Activated CD8-positive, alpha-beta memory T cell treated with anti-CD3 and anti-CD28 coated beads for 36 hours (primary cell): Measurements from ENCODE around the gene TAAR8. TPM values are rescaled to one million over a fixed set of nuclear protein-coding genes. Genes with fewer than 3 reads are reported as not detected.

Experiments used
- CTCF ChIA-PET: fragments of 350-600 bp; sonication (Branson Sonifier 250); formaldehyde crosslinking; loops from one replicate; lab custom pipeline; 2021; ENCODE audit warnings: antibody characterized with exemption; lab: Charles Lee
- POLR2A ChIA-PET: fragments of 350-600 bp; sonication (Branson Sonifier 250); formaldehyde crosslinking; loops from one replicate; lab custom pipeline; 2021; ENCODE audit warnings: antibody characterized with exemption; lab: Charles Lee
- total RNA-seq, 2 experiments: library from RNA; stranded (reverse); gene quantifications; one replicate each; pipeline ENCODE4 v1.2.3, GENCODE V29; 2021

Gene TAAR8, protein sequence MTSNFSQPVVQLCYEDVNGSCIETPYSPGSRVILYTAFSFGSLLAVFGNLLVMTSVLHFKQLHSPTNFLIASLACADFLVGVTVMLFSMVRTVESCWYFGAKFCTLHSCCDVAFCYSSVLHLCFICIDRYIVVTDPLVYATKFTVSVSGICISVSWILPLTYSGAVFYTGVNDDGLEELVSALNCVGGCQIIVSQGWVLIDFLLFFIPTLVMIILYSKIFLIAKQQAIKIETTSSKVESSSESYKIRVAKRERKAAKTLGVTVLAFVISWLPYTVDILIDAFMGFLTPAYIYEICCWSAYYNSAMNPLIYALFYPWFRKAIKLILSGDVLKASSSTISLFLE
- total RNA-seq = not detected

DNA sequence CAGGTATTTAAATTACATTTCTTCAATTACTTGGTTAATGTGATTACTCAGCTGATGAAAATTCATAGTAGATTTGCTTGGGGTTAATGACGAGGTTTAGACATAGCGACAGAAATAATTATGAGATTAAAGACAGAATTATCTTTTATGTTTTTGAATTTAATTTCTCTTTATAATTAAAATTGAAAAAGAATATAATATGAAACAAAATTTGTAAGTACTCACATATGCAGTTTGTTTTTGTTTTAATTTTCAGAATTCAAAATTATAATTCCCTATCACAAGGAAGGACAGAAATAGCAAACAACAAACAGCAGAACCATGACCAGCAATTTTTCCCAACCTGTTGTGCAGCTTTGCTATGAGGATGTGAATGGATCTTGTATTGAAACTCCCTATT, at the start of gene TAAR8:
TAAR8 (plus strand) TSS at position 301 of the 400 bp plus-strand sequence; CDS start at position 322, 21 bp downstream.
- CTCF ChIA-PET = no interaction called here
- POLR2A ChIA-PET = no interaction called here

DNA sequence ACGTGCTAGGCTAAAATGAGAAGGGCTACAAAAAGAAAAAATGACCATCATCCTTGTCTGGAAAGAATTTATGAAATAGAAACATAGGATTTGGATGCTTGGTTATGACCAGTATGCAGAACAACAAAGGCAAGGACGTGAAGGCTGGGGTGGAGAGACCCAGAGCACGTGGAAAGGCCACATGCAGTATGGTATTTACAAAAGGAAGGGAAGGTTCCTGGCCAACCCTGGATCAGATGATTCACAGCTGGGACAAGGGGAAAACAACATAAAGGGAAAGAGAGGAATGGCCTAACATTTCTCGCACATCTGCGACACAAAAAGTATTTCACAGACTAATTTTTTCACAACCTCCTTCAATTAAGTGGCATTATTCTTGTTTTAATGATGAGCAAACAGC, 47.7 kb upstream of the TAAR8 start:
- CTCF ChIA-PET = no interaction called here

DNA sequence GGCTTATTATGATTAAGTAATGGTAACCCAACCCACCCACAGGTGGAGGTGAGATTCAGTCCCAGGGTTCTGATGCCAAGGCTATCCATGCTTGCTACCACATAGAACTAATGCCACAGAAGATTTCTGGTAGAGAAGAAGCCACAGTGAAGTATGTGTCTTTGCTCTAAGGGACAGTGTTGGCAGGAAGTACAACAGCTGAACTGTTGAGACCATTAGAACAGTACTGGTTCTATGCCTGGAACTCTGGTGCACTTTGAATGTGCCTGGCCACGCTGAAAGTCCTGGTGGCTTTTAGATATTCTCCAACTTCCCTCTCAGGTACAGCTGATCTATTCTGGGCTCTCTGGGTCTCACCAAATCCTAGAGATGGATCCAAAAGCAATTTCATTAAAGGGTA, 47.3 kb upstream of the TAAR8 start:
- POLR2A ChIA-PET = no interaction called here
- CTCF ChIA-PET = no interaction called here

More for the DNA sequence above, 47.7 kb upstream of the TAAR8 start:
- POLR2A ChIA-PET = no interaction called here

DNA sequence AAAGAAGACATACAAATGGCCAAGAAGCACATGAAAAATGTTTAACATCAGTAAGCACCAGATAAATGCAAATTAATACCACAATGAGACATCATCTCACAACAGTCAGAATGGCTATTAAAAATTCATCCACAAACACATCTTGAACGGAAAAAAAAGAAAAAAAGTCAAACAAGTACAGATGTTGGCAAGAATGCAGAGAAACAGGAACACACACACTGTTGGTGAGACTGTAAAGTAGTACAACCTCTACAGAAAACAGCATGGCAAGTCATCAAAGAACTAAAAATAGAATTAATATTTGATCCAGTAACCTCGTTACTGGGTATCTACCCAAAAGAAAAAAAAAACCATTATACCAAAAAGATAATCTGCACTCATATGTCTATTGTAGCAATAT, 46.0 kb upstream of the TAAR8 start:
- ChIA-PET POLR2A (no interaction called here), CTCF (no interaction called here)

DNA sequence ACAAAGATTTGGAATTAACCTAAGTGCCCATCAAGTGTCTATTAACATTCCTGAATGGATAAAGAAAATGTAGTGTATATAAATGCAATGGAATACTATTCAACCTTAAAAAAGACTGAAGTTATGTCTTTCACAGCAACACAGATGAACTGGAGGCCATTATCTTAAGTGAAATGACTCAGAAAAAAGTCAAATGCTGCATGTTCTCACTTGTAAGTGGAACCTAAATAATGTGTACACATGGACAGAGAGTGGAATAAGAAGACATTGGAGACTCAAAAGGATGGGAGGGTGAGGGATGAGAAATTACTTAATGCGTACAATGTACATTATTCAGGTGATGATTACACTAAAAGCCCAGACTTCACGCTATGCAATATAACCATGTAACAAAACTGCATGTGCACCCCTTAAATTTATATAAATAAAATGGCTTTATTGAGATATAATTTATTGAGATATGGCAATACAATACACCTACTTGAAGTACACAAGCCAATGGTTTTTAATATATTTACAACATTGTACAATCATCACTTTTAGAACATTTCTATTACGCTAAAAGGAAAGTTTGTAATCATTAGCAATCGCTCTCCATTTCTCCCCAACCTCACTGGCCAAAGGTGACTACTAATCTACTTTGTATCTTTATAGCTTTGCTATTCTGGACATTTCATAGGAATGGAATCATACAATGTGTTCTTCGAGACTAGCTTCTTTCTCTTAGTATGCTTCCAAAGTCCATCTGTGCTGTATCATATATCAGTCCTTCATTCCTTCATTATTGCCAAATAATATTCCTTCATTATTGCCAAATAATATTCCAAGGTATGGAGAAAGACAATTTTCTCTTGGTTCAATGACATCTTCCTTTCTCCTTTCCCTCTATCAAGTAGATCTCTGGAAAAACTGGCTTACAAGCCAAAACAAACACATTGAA, 45.3 kb upstream of the TAAR8 start:
- ChIA-PET CTCF (interaction anchor here (0.9 kb wide), 1 partner anchor 227 kb away, joined by 3 read pairs; no protein-coding TSS in a partner anchor), POLR2A (no interaction called here)

DNA sequence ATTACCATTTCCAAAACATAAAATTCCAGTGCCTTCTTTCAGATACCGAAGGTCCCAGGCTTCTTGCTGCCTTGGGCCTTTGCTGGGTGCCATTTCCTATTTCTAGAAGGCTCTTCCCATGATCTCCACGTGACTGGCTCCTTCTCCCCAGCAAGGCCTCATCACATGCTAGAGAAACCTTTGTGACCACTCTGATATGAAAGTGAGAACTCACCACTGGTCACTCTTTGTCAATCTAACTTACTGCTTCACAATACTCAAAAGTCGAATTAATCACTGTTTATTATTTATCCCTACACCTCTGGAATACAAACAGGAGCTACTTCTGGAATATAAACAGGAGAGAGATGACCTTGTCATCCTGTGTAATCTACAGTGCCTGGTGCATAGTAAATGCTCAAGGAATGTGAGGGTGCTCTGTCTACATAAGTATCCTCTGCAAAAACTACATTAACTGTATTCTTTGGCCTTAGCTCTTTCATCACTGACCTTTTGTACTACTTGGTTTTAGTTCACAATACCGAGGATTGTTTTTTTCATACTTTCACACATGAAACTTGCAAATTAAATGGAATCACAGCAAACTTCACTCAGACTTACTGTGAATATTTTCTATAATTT, 41.2 kb upstream of the TAAR8 start:
- ChIA-PET CTCF (no interaction called here), POLR2A (no interaction called here)

DNA sequence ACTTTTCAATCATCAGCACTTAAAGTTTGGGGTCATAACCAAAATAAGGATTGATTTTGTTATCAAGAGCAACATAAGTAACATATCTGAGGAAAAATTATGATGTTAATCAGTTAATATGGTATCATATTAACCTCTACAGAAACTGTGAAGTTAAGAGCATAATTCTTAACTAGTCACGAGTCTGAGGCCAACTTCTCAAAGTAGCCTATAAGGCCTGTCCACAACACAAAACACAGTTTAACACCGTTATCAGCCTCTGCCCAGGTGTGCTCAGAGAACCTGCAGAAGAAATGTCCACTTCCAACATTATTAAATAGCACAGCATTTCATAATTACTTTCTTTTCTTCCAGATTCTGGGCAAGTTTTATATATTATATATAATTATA, 40.6 kb upstream of the TAAR8 start:
- POLR2A ChIA-PET = no interaction called here

DNA sequence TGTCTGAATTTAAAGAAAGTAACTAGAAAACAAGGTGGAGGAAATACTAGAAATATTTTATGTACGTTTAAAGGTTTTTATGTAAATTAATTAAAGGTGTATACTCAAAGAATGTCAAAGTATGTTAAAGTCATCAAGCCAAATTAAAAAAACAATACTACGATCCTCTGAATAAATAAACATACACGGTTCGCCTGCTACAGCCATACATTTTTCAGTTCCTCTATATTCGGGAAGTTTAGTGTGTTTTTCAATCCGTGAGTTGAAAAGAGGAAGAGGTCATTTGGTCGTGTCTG, 40.2 kb upstream of the TAAR8 start:
- ChIA-PET CTCF (interaction anchor here (0.9 to 1.4 kb wide), 3 partner anchors 28 to 232 kb away, joined by 3 to 6 read pairs (median 3); no protein-coding TSS in a partner anchor), POLR2A (interaction anchor here (0.8 kb wide), 1 partner anchor 302 kb away, joined by 3 read pairs; the partner anchor contains the start of gene RPS12)

More for the DNA sequence above, 40.6 kb upstream of the TAAR8 start:
- CTCF ChIA-PET = interaction anchor here (0.9 to 1.2 kb wide), 2 partner anchors 31 to 232 kb away, joined by 3 to 6 read pairs; no protein-coding TSS in a partner anchor

DNA sequence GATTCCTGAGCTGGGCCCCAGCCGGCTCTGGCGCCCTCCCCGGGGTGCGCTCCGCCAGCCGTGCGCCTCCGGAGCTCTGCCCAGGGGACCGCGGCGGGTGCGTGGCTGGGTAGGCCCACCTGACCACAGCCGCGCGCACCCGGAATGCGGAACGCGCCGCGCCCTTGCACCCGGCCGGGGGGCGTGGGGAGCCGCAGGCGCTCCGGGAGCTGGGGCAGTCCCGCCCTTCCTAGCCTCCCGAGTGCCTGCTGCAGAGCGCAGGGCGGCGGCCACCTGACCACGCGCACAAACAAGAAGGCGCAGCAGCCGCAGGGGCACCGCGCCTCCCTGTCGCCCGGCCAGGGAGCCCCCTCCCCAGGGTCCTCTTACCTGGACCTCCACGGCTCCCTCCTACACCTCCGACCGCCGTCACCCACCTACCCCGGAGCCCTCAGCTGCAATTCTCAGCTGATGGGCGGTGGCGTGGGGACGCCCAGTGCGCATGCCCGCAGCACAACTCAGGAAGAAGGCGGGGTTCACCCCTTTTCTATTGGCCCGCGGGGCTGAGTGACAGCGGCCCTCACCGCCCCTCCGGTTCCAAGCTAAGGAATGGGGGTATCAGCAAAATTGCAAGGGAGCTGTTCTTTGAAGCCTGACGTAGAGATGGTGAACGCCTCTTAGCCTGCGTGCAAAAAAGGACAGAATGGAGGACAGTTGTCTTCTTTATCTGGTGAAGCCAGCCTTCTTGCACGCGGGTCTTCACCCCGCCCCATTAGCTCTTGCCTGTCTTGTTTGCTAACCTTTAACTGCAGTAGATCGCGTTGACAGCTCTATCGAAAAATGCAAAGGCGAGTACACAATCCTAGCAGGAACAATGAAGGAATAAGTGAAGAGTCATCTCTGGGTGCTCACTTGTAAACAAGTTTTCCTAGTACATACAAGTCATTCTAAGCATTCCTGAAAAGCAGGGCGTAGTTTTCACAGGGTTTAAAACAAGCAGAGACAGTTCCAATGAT, 39.5 kb upstream of the TAAR8 start, which contains the start of gene STX7:
STX7 (minus strand) TSS at position 479 of the 995 bp plus-strand sequence. CDS start 9,586 bp downstream, outside the sequence.
- POLR2A ChIA-PET = interaction anchor here (0.7 to 1.0 kb wide), 3 partner anchors 17 to 303 kb away, joined by 3 to 5 read pairs (median 3); partner anchors contain the start of gene RPS12
- CTCF ChIA-PET = interaction anchor here (0.9 to 1.4 kb wide), 4 partner anchors 17 to 233 kb away, joined by 3 to 6 read pairs (median 4); no protein-coding TSS in a partner anchor

DNA sequence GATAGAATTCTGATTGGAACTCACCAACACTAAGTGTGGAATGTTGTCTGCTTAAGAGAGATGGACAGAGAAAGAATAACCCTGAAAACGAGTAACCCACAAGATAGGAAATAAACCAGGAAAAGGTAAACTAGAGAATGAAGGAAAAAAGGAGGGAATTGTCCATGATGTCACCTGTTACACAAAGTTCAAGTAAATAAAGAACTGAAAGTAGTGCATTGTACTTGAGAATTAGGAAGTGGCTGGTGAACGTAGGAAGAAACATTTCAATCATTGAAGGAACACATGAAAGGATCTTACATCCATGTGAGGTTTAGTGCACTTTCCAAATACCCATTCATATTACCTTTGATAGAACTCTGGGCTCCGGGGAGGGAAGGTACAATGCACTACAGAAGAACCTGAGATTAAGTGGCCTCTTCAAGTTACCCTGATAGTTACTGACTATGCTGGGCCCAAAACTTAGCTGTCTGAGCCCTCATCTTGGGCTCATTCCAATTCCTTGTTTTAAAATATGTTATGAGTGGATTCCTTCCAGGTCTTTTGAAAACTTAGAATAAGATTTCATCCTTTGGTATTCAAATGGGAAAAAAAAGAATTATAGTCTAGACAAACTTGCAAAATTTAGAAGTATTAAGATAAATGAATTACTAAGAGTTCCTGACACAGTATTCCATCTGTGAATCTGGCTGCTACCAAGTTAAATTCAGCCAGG, 38.5 kb upstream of the TAAR8 start:
- CTCF ChIA-PET = interaction anchor here (1.4 kb wide), 1 partner anchor 30 kb away, joined by 3 read pairs; no protein-coding TSS in a partner anchor
- POLR2A ChIA-PET = no interaction called here

DNA sequence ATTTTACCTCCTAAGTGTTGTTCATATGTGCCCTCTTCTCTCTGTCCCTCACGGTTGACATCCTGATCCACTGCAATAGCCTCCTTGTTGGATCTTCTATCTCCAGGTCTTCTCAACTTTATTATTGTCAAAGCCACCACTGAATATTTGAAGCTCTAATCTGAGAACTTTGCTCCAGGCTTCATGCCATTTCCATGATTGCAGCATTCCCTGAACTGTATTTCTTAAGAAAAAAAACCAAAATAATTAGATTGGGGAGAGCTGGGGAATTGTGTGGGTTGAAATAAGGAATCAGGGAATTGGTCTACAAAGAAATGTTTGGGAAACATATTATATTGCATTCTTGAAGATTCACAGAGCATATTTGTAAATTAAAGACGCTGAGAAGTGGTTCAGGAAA, 37.1 kb upstream of the TAAR8 start:
- POLR2A ChIA-PET = no interaction called here
- CTCF ChIA-PET = no interaction called here

DNA sequence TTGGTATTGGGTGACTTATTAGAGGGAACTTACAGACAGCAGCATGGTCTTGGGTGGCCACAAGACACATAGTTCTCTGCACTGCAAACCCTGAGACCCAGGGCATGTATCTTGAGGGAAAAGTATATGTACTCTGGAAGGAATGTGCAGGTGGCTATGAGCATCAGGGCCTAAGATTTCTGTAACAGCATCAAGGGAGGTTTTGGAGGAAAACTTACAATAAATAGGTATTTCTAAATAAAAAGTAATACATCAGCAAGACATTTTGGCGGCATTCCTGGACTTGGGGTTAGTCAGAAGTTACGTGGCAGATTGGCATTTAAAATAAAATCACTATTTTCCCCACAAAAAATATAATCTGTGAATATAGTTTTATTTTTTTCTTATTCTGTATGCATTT, 31.5 kb upstream of the TAAR8 start:
- POLR2A ChIA-PET = no interaction called here
- CTCF ChIA-PET = no interaction called here

DNA sequence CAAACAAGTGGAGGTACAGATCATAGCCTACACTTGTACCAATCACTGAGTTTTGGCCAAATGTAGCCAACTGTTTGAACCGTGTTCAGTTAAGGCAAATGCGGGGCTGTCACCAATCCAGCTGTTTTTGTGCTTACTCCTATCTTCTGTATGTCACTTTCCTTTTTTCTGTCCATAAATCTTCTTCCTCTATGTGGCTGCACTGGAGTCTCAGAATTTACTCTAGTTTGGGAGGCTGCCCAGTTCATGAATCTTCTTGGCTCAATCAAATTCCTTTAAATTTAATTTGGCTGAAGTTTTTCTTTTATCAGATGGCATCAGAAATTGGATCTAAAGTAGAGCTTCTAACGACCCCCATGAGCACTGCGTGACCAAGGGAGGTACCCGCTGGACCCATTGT, 27.8 kb upstream of the TAAR8 start:
- ChIA-PET CTCF (interaction anchor here (0.8 kb wide), 1 partner anchor 245 kb away, joined by 3 read pairs; no protein-coding TSS in a partner anchor), POLR2A (no interaction called here)

DNA sequence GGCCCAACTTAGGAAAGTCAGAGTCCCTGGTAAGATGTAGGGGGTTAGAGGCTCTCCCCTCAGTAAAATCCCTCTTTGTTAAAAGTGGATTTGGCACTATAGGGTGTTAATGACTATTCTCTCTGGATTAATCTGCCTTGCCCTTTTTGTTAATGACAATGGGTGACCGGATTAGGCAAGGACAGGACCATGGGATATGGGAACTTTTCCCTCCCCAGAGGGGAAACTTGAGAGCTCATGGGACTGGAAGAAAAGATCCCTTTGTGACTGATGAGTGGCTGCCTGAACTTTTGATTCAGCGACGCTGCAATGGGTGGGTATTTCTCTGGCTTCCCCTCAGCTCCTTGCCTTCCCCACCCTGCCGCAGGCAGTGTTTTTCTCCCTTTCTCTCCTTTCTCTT, 26.6 kb upstream of the TAAR8 start:
- CTCF ChIA-PET = no interaction called here
- POLR2A ChIA-PET = no interaction called here

DNA sequence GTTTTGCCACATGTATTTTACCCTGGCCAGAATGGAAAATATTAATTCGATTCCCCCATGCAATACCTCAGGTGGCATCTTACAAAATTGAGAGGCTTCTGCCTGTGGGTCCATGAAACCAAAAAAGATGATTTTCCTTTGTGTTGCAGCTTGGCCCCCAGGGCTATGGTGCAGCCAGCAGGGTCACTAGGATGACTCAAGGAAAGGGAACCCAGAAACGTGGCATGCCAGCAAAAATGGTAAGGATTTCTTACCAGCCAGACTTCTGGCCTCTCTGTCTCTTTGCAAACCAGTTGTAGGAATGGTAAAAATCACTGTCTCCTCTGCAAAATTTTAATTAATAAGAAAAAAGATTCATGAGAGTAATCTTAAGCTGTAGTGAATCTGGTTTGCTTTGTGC, 26.0 kb upstream of the TAAR8 start:
- CTCF ChIA-PET = interaction anchor here (0.5 kb wide), 1 partner anchor 232 kb away, joined by 4 read pairs; no protein-coding TSS in a partner anchor

DNA sequence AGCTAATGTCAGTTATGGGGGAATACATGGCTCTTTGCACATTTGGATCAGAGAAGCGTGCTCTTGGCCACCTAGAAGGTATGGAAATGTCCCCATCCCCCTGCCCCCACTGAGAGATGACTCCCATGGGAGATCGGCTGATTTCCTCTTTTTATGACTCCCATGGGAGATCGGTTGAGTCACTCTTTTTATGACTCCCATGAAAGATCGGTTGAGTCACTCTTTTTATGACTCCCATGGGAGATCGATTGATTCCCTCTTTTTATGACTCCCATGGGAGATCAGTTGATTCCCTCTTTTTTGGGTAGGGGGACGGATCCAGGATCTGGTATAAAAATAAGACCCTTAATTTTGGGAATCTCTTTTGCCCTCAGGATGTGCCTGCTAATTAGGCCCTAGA, 24.7 kb upstream of the TAAR8 start:
- CTCF ChIA-PET = no interaction called here
- POLR2A ChIA-PET = no interaction called here

More for the DNA sequence above, 26.0 kb upstream of the TAAR8 start:
- POLR2A ChIA-PET = no interaction called here

DNA sequence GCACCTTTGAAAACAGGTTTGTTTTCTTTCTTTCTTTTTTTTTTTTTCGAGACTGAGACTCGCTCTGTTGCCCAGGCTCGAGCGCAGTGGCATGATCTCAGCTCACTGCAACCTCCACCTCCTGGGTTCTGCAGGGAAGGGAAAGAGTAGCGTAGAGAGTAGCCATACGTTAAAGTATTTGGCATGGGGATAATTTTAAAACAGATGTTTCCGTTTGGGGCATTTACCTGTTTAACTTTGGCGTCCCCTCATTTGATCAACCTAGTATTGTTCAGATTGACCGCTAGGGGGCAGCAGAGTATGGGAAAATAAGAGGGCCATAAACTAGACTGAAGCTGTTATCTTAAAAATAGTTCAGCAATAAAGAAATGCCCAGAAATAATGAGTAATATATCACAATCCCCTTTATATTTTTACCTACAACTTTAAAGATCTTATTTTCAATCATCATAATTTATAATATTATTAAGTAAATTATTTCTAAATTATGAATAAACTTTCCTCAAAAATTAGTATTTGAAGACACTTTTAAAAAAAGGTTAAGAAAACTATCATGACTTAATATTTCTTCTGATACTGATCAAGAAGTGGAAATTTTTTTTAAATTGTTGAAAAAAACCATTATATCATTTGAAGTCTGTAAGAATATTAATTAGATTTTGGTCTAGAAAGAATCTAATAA, 22.0 kb upstream of the TAAR8 start:
- ChIA-PET POLR2A (interaction anchor here (0.7 kb wide), 1 partner anchor 108 kb away, joined by 7 read pairs; no protein-coding TSS in a partner anchor), CTCF (interaction anchor here (0.5 to 1.8 kb wide), 8 partner anchors 12 to 1386 kb away, joined by 3 to 5 read pairs (median 4); partner anchors contain the start of genes SLC18B1 and STX7)
